HUES64 (cell line): Measurements from ENCODE around the gene EGLN1.

Source experiments
- H3K27ac ChIP-seq: 2 replicates; pipeline ENCODE4 v1.7.0; 2013; ENCODE audit warnings: low read depth, low read length, inconsistent platforms
- H3K27me3 ChIP-seq: 2 replicates; pipeline ENCODE4 v1.6.1; 2013; ENCODE audit warnings: mild to moderate bottlenecking, low read length; ENCODE audit not compliant: insufficient read depth
- H3K36me3 ChIP-seq: 2 replicates; pipeline ENCODE4 v1.6.1; 2013; ENCODE audit warnings: mild to moderate bottlenecking, low read length; ENCODE audit not compliant: insufficient read depth
- H3K4me1 ChIP-seq: 2 replicates; pipeline ENCODE4 v1.6.1; 2013; ENCODE audit warnings: mild to moderate bottlenecking, low read length, moderate library complexity; ENCODE audit not compliant: insufficient read depth
- H3K4me3 ChIP-seq: 2 replicates; pipeline ENCODE4 v1.5.1; 2013; ENCODE audit warnings: mild to moderate bottlenecking, low read length, moderate library complexity
- H3K9ac ChIP-seq: 2 replicates; pipeline ENCODE4 v1.6.1; 2013; ENCODE audit warnings: mild to moderate bottlenecking, low read depth, low read length
- H3K9me3 ChIP-seq: 2 replicates; pipeline ENCODE4 v1.6.1; 2013; ENCODE audit warnings: low read depth, low read length; ENCODE audit not compliant: insufficient read depth
- WGBS: fragments of 150-250, 120-280 bp; methylation state at CpG from one replicate; pipeline ENCODE4 v1.1.7; 2013; ENCODE audit warnings: missing lambda C conversion rate; 5-methylcytosine and 5-hydroxymethylcytosine counted together

The EGLN1 gene

GRCh38 chr1:231421546-231421970 lies 529 bp downstream of the EGLN1 start:
- no peak overlapping the region for H3K27ac ChIP-seq
- no peaks in the 10 kb centered on the region for H3K36me3 ChIP-seq
- under 1% methylated on average over 53 of the region's 53 CpGs for WGBS
- no peaks in the 10 kb centered on the region for H3K9me3 ChIP-seq
- H3K4me1 ChIP-seq = peaks cover 25% of the 10 kb centered on the region
- peak overlapping the region; percentile 37 for H3K9ac ChIP-seq
- H3K27me3 ChIP-seq = peaks cover 83% of the 10 kb centered on the region
- peak overlapping the region; percentile 83 for H3K4me3 ChIP-seq

GRCh38 chr1:231420959-231421545 lies 1.0 kb downstream of the EGLN1 start:
- Histone ChIP-seq H3K9me3 (no peaks in the 10 kb centered on the region), H3K9ac (peak overlapping the region; percentile 37; the same call in 1 of the 2 replicates), H3K4me1 (peaks cover 25% of the 10 kb centered on the region), H3K27me3 (peaks cover 78% of the 10 kb centered on the region), H3K27ac (no peak overlapping the region), H3K4me3 (peak overlapping the region; percentile 83), H3K36me3 (no peaks in the 10 kb centered on the region)
- WGBS = under 1% methylated on average over 63 of the region's 63 CpGs

GRCh38 chr1:231420299-231420958 lies 1.7 kb downstream of the EGLN1 start:
- no peak overlapping the region for H3K9ac ChIP-seq

GRCh38 chr1:231419738-231420298 lies 2.3 kb downstream of the EGLN1 start:
- Histone ChIP-seq H3K9ac (no peak overlapping the region), H3K9me3 (no peaks in the 10 kb centered on the region), H3K4me1 (peaks cover 25% of the 10 kb centered on the region), H3K36me3 (no peaks in the 10 kb centered on the region), H3K27ac (no peak overlapping the region), H3K4me3 (peak overlapping the region; percentile 83), H3K27me3 (peaks cover 65% of the 10 kb centered on the region)
- 39% methylated on average over 6 of the region's 8 CpGs for WGBS

More at GRCh38 chr1:231420299-231420958, 1.7 kb downstream of the EGLN1 start:
- peaks cover 25% of the 10 kb centered on the region for H3K4me1 ChIP-seq
- H3K27ac ChIP-seq = no peak overlapping the region
- H3K27me3 ChIP-seq = peaks cover 71% of the 10 kb centered on the region
- H3K36me3 ChIP-seq = no peaks in the 10 kb centered on the region
- 3% methylated on average over 17 of the region's 18 CpGs for WGBS
- no peaks in the 10 kb centered on the region for H3K9me3 ChIP-seq
- H3K4me3 ChIP-seq = peak overlapping the region; percentile 83

- H3K36me3 ChIP-seq = no peaks in the 10 kb centered on the region
- peaks cover 58% of the 10 kb centered on the region for H3K27me3 ChIP-seq
- H3K4me1 ChIP-seq = peaks cover 25% of the 10 kb centered on the region
- H3K27ac ChIP-seq = no peak overlapping the region
- H3K4me3 ChIP-seq = peak overlapping the region; percentile 83; the same call in 1 of the 2 replicates
- WGBS = 100% methylated on average over 1 of the region's 1 CpG
- no peak overlapping the region for H3K9ac ChIP-seq
- H3K9me3 ChIP-seq = no peaks in the 10 kb centered on the region
These were observed 2.9 kb downstream of the EGLN1 start for GRCh38 chr1:231419147-231419546.

- 95% methylated on average over 4 of the region's 4 CpGs for WGBS
- H3K27ac ChIP-seq = no peak overlapping the region
- no peaks in the 10 kb centered on the region for H3K9me3 ChIP-seq
- peak overlapping the region; percentile 83; the same call in 1 of the 2 replicates for H3K4me3 ChIP-seq
- no peaks in the 10 kb centered on the region for H3K36me3 ChIP-seq
- H3K9ac ChIP-seq = no peak overlapping the region
- peaks cover 23% of the 10 kb centered on the region for H3K4me1 ChIP-seq
- peaks cover 54% of the 10 kb centered on the region for H3K27me3 ChIP-seq
These were observed 3.4 kb downstream of the EGLN1 start for GRCh38 chr1:231418741-231419107.

- 95% methylated on average over 3 of the region's 4 CpGs for WGBS
- Histone ChIP-seq H3K4me3 (no peak overlapping the region), H3K9me3 (no peaks in the 10 kb centered on the region), H3K27ac (no peak overlapping the region), H3K9ac (no peak overlapping the region), H3K36me3 (no peaks in the 10 kb centered on the region), H3K27me3 (peaks cover 49% of the 10 kb centered on the region), H3K4me1 (peaks cover 18% of the 10 kb centered on the region)
These were observed 3.9 kb downstream of the EGLN1 start for GRCh38 chr1:231418101-231418740.

- Histone ChIP-seq H3K4me3 (no peak overlapping the region), H3K9ac (no peak overlapping the region), H3K9me3 (no peaks in the 10 kb centered on the region), H3K36me3 (no peaks in the 10 kb centered on the region), H3K27ac (no peak overlapping the region), H3K27me3 (peaks cover 47% of the 10 kb centered on the region), H3K4me1 (peaks cover 15% of the 10 kb centered on the region; the same call in 1 of the 2 replicates)
- WGBS = 83% methylated on average over 2 of the region's 2 CpGs
These were observed 4.6 kb downstream of the EGLN1 start for GRCh38 chr1:231417513-231417912.

GRCh38 chr1:231416901-231417300 lies 5.2 kb downstream of the EGLN1 start:
- Histone ChIP-seq H3K36me3 (no peaks in the 10 kb centered on the region), H3K9me3 (no peaks in the 10 kb centered on the region), H3K27me3 (peaks cover 47% of the 10 kb centered on the region), H3K4me3 (no peak overlapping the region), H3K9ac (no peak overlapping the region), H3K4me1 (peaks cover 15% of the 10 kb centered on the region; the same call in 1 of the 2 replicates), H3K27ac (no peak overlapping the region)
- WGBS = 86% methylated on average over 1 of the region's 1 CpG

GRCh38 chr1:231415018-231415583 lies 7.0 kb downstream of the EGLN1 start:
- no peak overlapping the region for H3K27ac ChIP-seq
- peaks cover 30% of the 10 kb centered on the region for H3K27me3 ChIP-seq
- WGBS = 95% methylated on average over 4 of the region's 5 CpGs
- H3K4me3 ChIP-seq = no peak overlapping the region
- H3K9me3 ChIP-seq = no peaks in the 10 kb centered on the region
- H3K9ac ChIP-seq = no peak overlapping the region
- peaks cover 14% of the 10 kb centered on the region; the same call in 1 of the 2 replicates for H3K4me1 ChIP-seq
- no peaks in the 10 kb centered on the region for H3K36me3 ChIP-seq
